Measurements from ENCODE around the gene CALR.
"Not testable (repeated sequence)": the region's sequence is repeated elsewhere in the genome, so short reads cannot be mapped to it uniquely, and the experiment has no call there.

The CALR gene

GRCh38 chr19:12947702-12948611 lies 9.5 kb downstream of the CALR start:
- Histone ChIP-seq H3K4me3 (ENCODE audit: low read length) (no peak overlapping the region), H3K9ac (ENCODE audit: low read depth, low read length) (peak overlapping the region; percentile 37; the same call in 1 of the 2 replicates), H3K36me3 (ENCODE audit: insufficient read depth, low read depth, low read length) (peaks cover 77% of the 10 kb centered on the region), H3K9me3 (ENCODE audit: insufficient read depth, low read depth, low read length) (no peaks in the 10 kb centered on the region), H3K27ac (ENCODE audit: low read length) (no peak overlapping the region), H3K4me1 (ENCODE audit: insufficient read depth, low read length) (no peaks in the 10 kb centered on the region; the same call in 1 of the 2 replicates), H3K27me3 (ENCODE audit: insufficient read depth, low read length) (no peaks in the 10 kb centered on the region)

- H3K9ac ChIP-seq (ENCODE audit: low read depth, low read length), result no peak overlapping the region
- H3K36me3 ChIP-seq (ENCODE audit: insufficient read depth, low read depth, low read length), result peaks cover 77% of the 10 kb centered on the region
- H3K4me1 ChIP-seq (ENCODE audit: insufficient read depth, low read length), result no peaks in the 10 kb centered on the region; the same call in 1 of the 2 replicates
These were observed 10.4 kb downstream of the CALR start for GRCh38 chr19:12948612-12949362.

GRCh38 chr19:12949363-12950283 lies 11.2 kb downstream of the CALR start:
- H3K27me3 ChIP-seq (ENCODE audit: insufficient read depth, low read length), result no peaks in the 10 kb centered on the region
- peaks cover under 1% of the 10 kb centered on the region; the same call in 1 of the 2 replicates for H3K4me1 ChIP-seq (ENCODE audit: insufficient read depth, low read length)
- H3K9ac ChIP-seq (ENCODE audit: low read depth, low read length), result no peak overlapping the region
- H3K36me3 ChIP-seq (ENCODE audit: insufficient read depth, low read depth, low read length), result peaks cover 76% of the 10 kb centered on the region
- no peak overlapping the region for H3K27ac ChIP-seq (ENCODE audit: low read length)
- H3K4me3 ChIP-seq (ENCODE audit: low read length), result no peak overlapping the region
- no peaks in the 10 kb centered on the region for H3K9me3 ChIP-seq (ENCODE audit: insufficient read depth, low read depth, low read length)

More at GRCh38 chr19:12948612-12949362, 10.4 kb downstream of the CALR start:
- no peaks in the 10 kb centered on the region for H3K27me3 ChIP-seq (ENCODE audit: insufficient read depth, low read length)
- H3K4me3 ChIP-seq (ENCODE audit: low read length), result no peak overlapping the region
- H3K9me3 ChIP-seq (ENCODE audit: insufficient read depth, low read depth, low read length), result no peaks in the 10 kb centered on the region
- no peak overlapping the region for H3K27ac ChIP-seq (ENCODE audit: low read length)

GRCh38 chr19:12952050-12952449 lies 13.6 kb downstream of the CALR start:
- H3K4me3 ChIP-seq (ENCODE audit: low read length); H3K27ac ChIP-seq (ENCODE audit: low read length); H3K27me3 ChIP-seq (ENCODE audit: insufficient read depth, low read length); H3K9ac ChIP-seq (ENCODE audit: low read depth, low read length); H3K9me3 ChIP-seq (ENCODE audit: insufficient read depth, low read depth, low read length): not testable (repeated sequence)
- Histone ChIP-seq H3K36me3 (ENCODE audit: insufficient read depth, low read depth, low read length) (peaks cover 78% of the 10 kb centered on the region), H3K4me1 (ENCODE audit: insufficient read depth, low read length) (peaks cover 11% of the 10 kb centered on the region; the same call in 1 of the 2 replicates)

- Histone ChIP-seq H3K9ac (ENCODE audit: low read depth, low read length) (no peak overlapping the region), H3K9me3 (ENCODE audit: insufficient read depth, low read depth, low read length) (no peaks in the 10 kb centered on the region), H3K4me1 (ENCODE audit: insufficient read depth, low read length) (0 out of 2 replicates have a peak, but pooled peaks cover 11% of the 10 kb centered on the region), H3K27ac (ENCODE audit: low read length) (no peak overlapping the region), H3K27me3 (ENCODE audit: insufficient read depth, low read length) (no peaks in the 10 kb centered on the region), H3K4me3 (ENCODE audit: low read length) (no peak overlapping the region), H3K36me3 (ENCODE audit: insufficient read depth, low read depth, low read length) (peaks cover 74% of the 10 kb centered on the region)
These were observed 14.2 kb downstream of the CALR start for GRCh38 chr19:12952488-12953137.

- Histone ChIP-seq H3K9me3 (ENCODE audit: insufficient read depth, low read depth, low read length) (no peaks in the 10 kb centered on the region), H3K4me3 (ENCODE audit: low read length) (no peak overlapping the region), H3K9ac (ENCODE audit: low read depth, low read length) (no peak overlapping the region), H3K27ac (ENCODE audit: low read length) (no peak overlapping the region), H3K27me3 (ENCODE audit: insufficient read depth, low read length) (no peaks in the 10 kb centered on the region), H3K36me3 (ENCODE audit: insufficient read depth, low read depth, low read length) (peaks cover 67% of the 10 kb centered on the region), H3K4me1 (ENCODE audit: insufficient read depth, low read length) (0 out of 2 replicates have a peak, but pooled peaks cover 11% of the 10 kb centered on the region)
These were observed 14.9 kb downstream of the CALR start for GRCh38 chr19:12953138-12953798.

- Histone ChIP-seq H3K27me3 (ENCODE audit: insufficient read depth, low read length) (no peaks in the 10 kb centered on the region), H3K4me1 (ENCODE audit: insufficient read depth, low read length) (0 out of 2 replicates have a peak, but pooled peaks cover 11% of the 10 kb centered on the region), H3K4me3 (ENCODE audit: low read length) (no peak overlapping the region), H3K27ac (ENCODE audit: low read length) (no peak overlapping the region), H3K36me3 (ENCODE audit: insufficient read depth, low read depth, low read length) (peaks cover 60% of the 10 kb centered on the region), H3K9me3 (ENCODE audit: insufficient read depth, low read depth, low read length) (no peaks in the 10 kb centered on the region), H3K9ac (ENCODE audit: low read depth, low read length) (no peak overlapping the region)
These were observed 15.6 kb downstream of the CALR start for GRCh38 chr19:12953799-12954611.

- H3K4me1 ChIP-seq (ENCODE audit: insufficient read depth, low read length), result 0 out of 2 replicates have a peak, but pooled peaks cover 11% of the 10 kb centered on the region
- H3K9ac ChIP-seq (ENCODE audit: low read depth, low read length), result no peak overlapping the region
- no peak overlapping the region for H3K27ac ChIP-seq (ENCODE audit: low read length)
- no peak overlapping the region for H3K4me3 ChIP-seq (ENCODE audit: low read length)
- peaks cover 54% of the 10 kb centered on the region for H3K36me3 ChIP-seq (ENCODE audit: insufficient read depth, low read depth, low read length)
- H3K9me3 ChIP-seq (ENCODE audit: insufficient read depth, low read depth, low read length), result no peaks in the 10 kb centered on the region
- H3K27me3 ChIP-seq (ENCODE audit: insufficient read depth, low read length), result no peaks in the 10 kb centered on the region
These were observed 16.2 kb downstream of the CALR start for GRCh38 chr19:12954612-12954962.

- not testable (repeated sequence) for H3K27ac ChIP-seq (ENCODE audit: low read length); H3K27me3 ChIP-seq (ENCODE audit: insufficient read depth, low read length); H3K9me3 ChIP-seq (ENCODE audit: insufficient read depth, low read depth, low read length)
- 0 out of 2 replicates have a peak, but pooled peaks cover 11% of the 10 kb centered on the region for H3K4me1 ChIP-seq (ENCODE audit: insufficient read depth, low read length)
- H3K4me3 ChIP-seq (ENCODE audit: low read length), result peak overlapping the region; percentile 84
- H3K9ac ChIP-seq (ENCODE audit: low read depth, low read length), result peak overlapping the region; percentile 88; the same call in 1 of the 2 replicates
- H3K36me3 ChIP-seq (ENCODE audit: insufficient read depth, low read depth, low read length), result peaks cover 45% of the 10 kb centered on the region
These were observed 17.2 kb downstream of the CALR start for GRCh38 chr19:12955575-12955974.

- Histone ChIP-seq H3K27ac (ENCODE audit: low read length) (no peak overlapping the region), H3K9ac (ENCODE audit: low read depth, low read length) (peak overlapping the region; percentile 88; the same call in 1 of the 2 replicates), H3K27me3 (ENCODE audit: insufficient read depth, low read length) (no peaks in the 10 kb centered on the region), H3K4me3 (ENCODE audit: low read length) (peak overlapping the region; percentile 84), H3K9me3 (ENCODE audit: insufficient read depth, low read depth, low read length) (no peaks in the 10 kb centered on the region), H3K36me3 (ENCODE audit: insufficient read depth, low read depth, low read length) (peaks cover 41% of the 10 kb centered on the region), H3K4me1 (ENCODE audit: insufficient read depth, low read length) (0 out of 2 replicates have a peak, but pooled peaks cover 11% of the 10 kb centered on the region)
These were observed 17.6 kb downstream of the CALR start for GRCh38 chr19:12955996-12956395.
